HG02884 (cell line): ENCODE data around the gene GOLPH3L.
"Not testable (repeated sequence)": the region's sequence is repeated elsewhere in the genome, so short reads cannot be mapped to it uniquely, and the experiment has no call there.

ENCODE experiments used
- ATAC-seq: cut with Tn5 transposase; IDR thresholded peaks from one replicate; pipeline ENCODE4 v1.9.1; 2021; ENCODE audit warnings: mild to moderate bottlenecking, moderate library complexity; ENCODE audit not compliant: unreplicated experiment

GOLPH3L gene

GRCh38 chr1:150619576-150620509 is 77.1 kb downstream of the GOLPH3L start:
- no peak for ATAC-seq

GRCh38 chr1:150615346-150616201 is 81.4 kb downstream of the GOLPH3L start:
- ATAC-seq: no peak

GRCh38 chr1:150613061-150613920 is 83.7 kb downstream of the GOLPH3L start:
- ATAC-seq: no peak

- ATAC-seq: no peak
Observed at GRCh38 chr1:150612014-150612345, 85.0 kb downstream of the GOLPH3L start.

GRCh38 chr1:150610576-150610975 is 86.4 kb downstream of the GOLPH3L start:
- no peak for ATAC-seq

GRCh38 chr1:150609732-150610131 is 87.2 kb downstream of the GOLPH3L start:
- no peak for ATAC-seq

- ATAC-seq: no peak
Observed at GRCh38 chr1:150606463-150607142, 90.4 kb downstream of the GOLPH3L start.

GRCh38 chr1:150605451-150605731 is 91.6 kb downstream of the GOLPH3L start:
- not testable (repeated sequence) for ATAC-seq

GRCh38 chr1:150604226-150604588 is 92.7 kb downstream of the GOLPH3L start:
- ATAC-seq: no peak

GRCh38 chr1:150603711-150604110 is 93.2 kb downstream of the GOLPH3L start:
- ATAC-seq: no peak

GRCh38 chr1:150602372-150602771 is 94.6 kb downstream of the GOLPH3L start:
- not testable (repeated sequence) for ATAC-seq

GRCh38 chr1:150601540-150601939 is 95.4 kb downstream of the GOLPH3L start:
- ATAC-seq: no peak

GRCh38 chr1:150598346-150598745 is 98.6 kb downstream of the GOLPH3L start:
- ATAC-seq: not testable (repeated sequence)

- ATAC-seq: no peak
Observed at GRCh38 chr1:150596976-150597375, 100.0 kb downstream of the GOLPH3L start.
